ENCODE results near the gene TMEM45B.
"Not testable (repeated sequence)": the region's sequence is repeated elsewhere in the genome, so short reads cannot be mapped to it uniquely, and the experiment has no call there.

Gene TMEM45B

DNA sequence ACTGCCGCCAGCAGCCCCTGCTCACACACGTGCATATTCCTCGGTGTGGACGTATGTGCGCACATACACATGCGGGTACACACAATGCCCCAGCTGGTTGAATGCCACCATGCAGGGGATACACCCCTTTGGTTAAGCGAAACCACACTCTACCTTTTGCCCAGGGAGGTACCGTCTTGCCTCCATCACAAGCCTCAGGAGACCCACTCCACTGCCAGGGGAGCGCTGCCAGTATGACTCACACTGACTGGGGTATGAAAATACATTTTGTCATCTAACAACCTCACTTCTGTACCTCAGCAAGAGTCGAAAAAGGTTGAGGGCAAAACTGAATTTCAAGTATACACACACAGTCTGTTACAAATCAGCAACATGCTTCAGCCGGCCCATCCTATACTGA, 39.4 kb downstream of the TMEM45B start:
- H3K4me3 ChIP-seq (ENCODE audit: low read depth, low read length), result no peak overlapping the region
- no peak for DNase-seq (ENCODE audit: low read depth)
- TF ChIP-seq, protein P1, sequence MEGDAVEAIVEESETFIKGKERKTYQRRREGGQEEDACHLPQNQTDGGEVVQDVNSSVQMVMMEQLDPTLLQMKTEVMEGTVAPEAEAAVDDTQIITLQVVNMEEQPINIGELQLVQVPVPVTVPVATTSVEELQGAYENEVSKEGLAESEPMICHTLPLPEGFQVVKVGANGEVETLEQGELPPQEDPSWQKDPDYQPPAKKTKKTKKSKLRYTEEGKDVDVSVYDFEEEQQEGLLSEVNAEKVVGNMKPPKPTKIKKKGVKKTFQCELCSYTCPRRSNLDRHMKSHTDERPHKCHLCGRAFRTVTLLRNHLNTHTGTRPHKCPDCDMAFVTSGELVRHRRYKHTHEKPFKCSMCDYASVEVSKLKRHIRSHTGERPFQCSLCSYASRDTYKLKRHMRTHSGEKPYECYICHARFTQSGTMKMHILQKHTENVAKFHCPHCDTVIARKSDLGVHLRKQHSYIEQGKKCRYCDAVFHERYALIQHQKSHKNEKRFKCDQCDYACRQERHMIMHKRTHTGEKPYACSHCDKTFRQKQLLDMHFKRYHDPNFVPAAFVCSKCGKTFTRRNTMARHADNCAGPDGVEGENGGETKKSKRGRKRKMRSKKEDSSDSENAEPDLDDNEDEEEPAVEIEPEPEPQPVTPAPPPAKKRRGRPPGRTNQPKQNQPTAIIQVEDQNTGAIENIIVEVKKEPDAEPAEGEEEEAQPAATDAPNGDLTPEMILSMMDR (IDR thresholded peaks at IDR 0.05; ENCODE audit: low read depth, low read length, missing control alignments), result no peak

DNA sequence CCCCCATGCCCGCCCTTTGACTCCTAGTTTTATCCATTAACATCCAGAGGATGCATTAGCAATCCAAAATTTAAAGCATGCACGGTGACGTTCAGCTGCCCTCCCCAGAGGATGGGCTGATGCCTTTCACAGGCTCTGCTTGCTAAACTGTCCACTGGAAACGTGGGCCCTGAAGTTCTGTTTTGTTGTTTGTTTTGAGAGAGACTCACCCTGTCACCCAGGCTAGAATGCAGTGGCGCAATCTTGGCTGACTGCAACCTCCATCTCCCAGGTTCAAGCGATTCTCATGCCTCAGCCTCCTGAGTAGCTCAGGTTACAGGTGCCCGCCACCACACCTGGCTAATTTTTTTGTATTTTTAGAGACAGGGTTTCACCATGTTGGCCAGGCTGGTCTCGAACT, 40.4 kb downstream of the TMEM45B start:
- no peak for DNase-seq (ENCODE audit: low read depth)
- H3K4me3 ChIP-seq (ENCODE audit: low read depth, low read length), result no peak overlapping the region
- TF ChIP-seq, protein P1 (IDR thresholded peaks at IDR 0.05; ENCODE audit: low read depth, low read length, missing control alignments), result no peak

DNA sequence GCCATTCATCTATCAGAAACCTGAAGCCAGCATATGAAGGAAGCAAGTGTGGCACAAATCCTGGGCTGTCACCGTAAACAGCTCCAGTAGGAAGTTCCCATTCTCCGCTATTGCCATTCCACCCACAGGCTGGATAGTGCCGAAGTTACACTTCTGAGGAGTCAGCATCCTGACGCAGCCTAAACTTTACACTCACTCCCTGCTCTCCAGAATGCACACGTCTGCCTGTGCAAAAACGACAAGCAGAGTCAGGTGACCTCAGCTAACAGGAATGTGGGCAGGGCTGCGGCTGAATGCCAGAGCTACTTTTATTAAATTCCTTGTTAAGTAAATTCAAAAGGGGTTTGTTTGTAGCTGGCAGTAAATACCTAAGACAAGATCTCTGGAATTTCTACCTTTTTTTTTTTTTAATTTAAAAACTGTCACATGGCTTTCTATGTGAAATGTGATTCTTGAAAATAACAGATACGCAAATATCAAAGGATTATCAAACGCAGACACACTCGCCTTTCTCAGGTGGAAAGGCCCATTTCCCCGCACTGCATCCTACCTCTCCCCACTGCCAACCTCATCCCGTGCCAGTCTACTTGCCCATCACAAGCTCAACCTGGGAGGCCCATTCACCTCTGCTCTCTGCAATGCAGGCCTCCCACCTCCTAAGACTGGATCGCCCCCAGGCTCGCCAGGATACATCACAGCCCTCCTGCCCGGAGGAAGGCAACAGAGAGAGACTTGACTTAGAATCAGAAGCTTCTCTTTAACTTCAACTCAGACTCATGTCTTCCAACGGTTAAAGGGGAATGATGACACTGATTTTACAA, 46.3 kb downstream of the TMEM45B start:
- DNase-seq (ENCODE audit: low read depth), result no peak
- no peak overlapping the region for H3K4me3 ChIP-seq (ENCODE audit: low read depth, low read length)
- TF ChIP-seq, protein P1 (IDR thresholded peaks at IDR 0.05; ENCODE audit: low read depth, low read length, missing control alignments), result no peak

DNA sequence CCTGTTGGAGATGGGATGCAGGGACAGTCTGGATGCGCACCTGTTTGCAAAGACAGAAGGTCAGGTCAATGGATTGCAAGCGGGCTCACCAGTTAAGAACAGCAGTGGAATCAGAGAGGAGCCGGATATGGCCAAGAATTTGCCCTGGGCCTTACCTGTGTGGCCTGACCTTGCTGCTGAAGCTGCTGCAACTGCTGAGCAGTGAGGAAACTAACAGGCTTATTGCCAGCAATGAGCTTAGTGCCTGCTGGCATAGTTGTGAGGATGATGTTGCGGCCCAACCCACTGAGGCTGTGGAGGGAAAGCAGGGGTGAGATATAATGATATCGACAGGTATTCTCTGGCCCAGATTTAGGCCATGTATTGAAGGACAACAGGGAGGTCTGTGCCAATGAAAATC, 49.2 kb downstream of the TMEM45B start:
- H3K4me3 ChIP-seq (ENCODE audit: low read depth, low read length), result no peak overlapping the region
- no peak for DNase-seq (ENCODE audit: low read depth)
- TF ChIP-seq, protein P1 (IDR thresholded peaks at IDR 0.05; ENCODE audit: low read depth, low read length, missing control alignments), result no peak

DNA sequence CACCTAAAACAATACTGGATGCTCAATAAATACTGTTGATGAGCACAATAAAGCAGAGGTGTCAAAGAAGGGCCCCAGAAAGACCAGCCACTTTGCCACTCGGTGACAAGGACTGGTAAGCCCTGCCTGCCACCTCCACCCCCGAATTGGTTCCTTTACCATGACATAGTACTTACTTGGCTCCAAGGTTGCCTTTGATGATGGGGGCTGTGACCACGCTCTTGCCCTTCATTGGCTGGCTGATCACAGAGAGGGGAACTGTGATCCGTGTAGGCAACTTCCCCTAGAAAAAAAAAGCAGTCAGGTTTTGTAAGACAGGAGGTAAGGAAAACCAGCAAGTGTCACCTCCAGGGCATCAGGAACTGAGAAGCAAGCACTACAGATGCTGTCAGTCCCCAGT, 50.1 kb downstream of the TMEM45B start:
- no peak overlapping the region for H3K4me3 ChIP-seq (ENCODE audit: low read depth, low read length)
- no peak for DNase-seq (ENCODE audit: low read depth)
- TF ChIP-seq, protein P1 (IDR thresholded peaks at IDR 0.05; ENCODE audit: low read depth, low read length, missing control alignments), result no peak

DNA sequence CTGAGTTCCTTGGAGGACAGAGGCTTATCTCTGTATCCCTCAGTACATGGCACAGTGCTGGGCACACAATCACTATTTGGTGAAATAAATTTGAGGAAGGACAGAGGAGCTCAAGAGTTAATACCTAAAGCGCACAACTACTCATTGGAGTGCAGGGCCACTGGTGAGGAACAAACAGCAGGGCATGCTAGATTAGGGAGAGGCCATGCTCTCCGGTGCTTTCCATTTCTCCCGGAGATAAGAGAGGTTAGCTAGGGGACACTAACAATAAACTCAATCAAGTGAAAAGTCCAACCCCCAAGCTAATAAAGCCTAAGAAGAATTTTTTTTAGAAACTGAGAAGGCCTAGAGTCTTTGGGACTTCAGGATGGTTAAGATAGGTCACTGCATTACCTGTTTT, 50.7 kb downstream of the TMEM45B start:
- TF ChIP-seq, protein P1 (IDR thresholded peaks at IDR 0.05; ENCODE audit: low read depth, low read length, missing control alignments), result no peak
- H3K4me3 ChIP-seq (ENCODE audit: low read depth, low read length), result no peak overlapping the region

DNA sequence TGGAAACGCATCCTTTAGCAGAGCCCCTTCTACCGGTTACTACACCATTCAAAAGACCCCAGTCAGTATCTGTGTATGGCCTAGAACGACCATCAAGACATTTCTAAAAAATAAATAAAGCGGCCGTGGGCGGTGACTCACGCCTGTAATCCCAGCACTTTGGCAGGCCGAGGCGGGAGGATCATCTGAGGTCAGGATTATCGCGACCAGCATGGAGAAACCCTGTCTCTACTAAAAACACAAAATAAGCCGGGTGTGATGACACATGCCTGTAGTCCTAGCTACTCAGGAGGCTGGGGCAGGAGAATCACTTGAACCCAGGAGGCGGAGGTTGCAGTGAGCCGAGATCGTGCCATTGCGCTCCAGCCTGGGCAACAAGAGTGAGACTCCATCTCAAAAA, 53.0 kb downstream of the TMEM45B start:
- H3K4me3 ChIP-seq (ENCODE audit: low read depth, low read length); DNase-seq (ENCODE audit: low read depth): not testable (repeated sequence)

More for the DNA sequence above, 50.7 kb downstream of the TMEM45B start:
- no peak for DNase-seq (ENCODE audit: low read depth)

All from GM12864 (cell line).